GM12878 (cell line): ENCODE data around the gene EVC. TPM values are rescaled to one million over a fixed set of nuclear protein-coding genes. Genes with fewer than 3 reads are reported as not detected.

Experiments
- ATAC-seq: fragments of 200-7000 bp; cut with Tn5 transposase; 3 replicates; pipeline ENCODE4 v1.9.1; 2020; ENCODE audit warnings: mild to moderate bottlenecking, moderate library complexity
- BruUV-seq: library from RNA; stranded (reverse); fragments of 400-500 nt; replicated peaks from 2 replicates; lab custom pipeline; 2021; lab: Mats Ljungman, UMichigan
- CTCF ChIA-PET: fragments of 300-600 bp; sonication (Branson Sonifier 250); formaldehyde crosslinking; extraction: SDS; loops from one replicate; lab custom pipeline; 2021; ENCODE audit warnings: inconsistent platforms; lab: Yijun Ruan, JAX
- POLR2A ChIA-PET: fragments of 350-600 bp; formaldehyde crosslinking; extraction: SDS; loops from one replicate; lab custom pipeline; 2021; ENCODE audit warnings: inconsistent platforms; lab: Charles Lee
- RAD21 ChIA-PET: fragments of 300-600 bp; sonication (Branson Sonifier 250); formaldehyde crosslinking; loops from one replicate; lab custom pipeline; 2023; ENCODE audit warnings: antibody characterized with exemption; ENCODE audit not compliant: unreplicated experiment; lab: Charles Lee
- SMC1A ChIA-PET: fragments of 300-600 bp; sonication (Branson Sonifier 250); formaldehyde crosslinking; loops from one replicate; lab custom pipeline; 2023; ENCODE audit not compliant: unreplicated experiment, uncharacterized antibody; lab: Charles Lee
- DNase-seq: peaks from one replicate; pipeline ENCODE4 v3.0.0-alpha.2; 2011; ENCODE audit warnings: low read depth, low spot score
- FAIRE-seq: peaks from 3 replicates; lab custom pipeline; 2011; peaks lifted over from hg19 to GRCh38; lab: Jason Lieb, UNC
- H2AFZ ChIP-seq: 2 replicates; pipeline ENCODE4 v1.6.0; 2011; ENCODE audit warnings: low read depth, low read length, control low read depth; ENCODE audit not compliant: control insufficient read depth
- H3K27ac ChIP-seq: 2 replicates; pipeline ENCODE4 v1.5.1; 2011; ENCODE audit warnings: control low read depth; ENCODE audit not compliant: control insufficient read depth, insufficient read depth
- H3K27me3 ChIP-seq, 2 experiments: replicated peaks in 1 of 2; 2 replicates each; pipeline versions ENCODE4 v1.6.0 to v1.6.1; 2011; ENCODE audit warnings: low read length in 1 of 2; ENCODE audit not compliant: control insufficient read depth in 2 of 2, insufficient read depth in 2 of 2
- H3K36me3 ChIP-seq, 2 experiments: 2 replicates each; pipeline ENCODE4 v1.5.1; 2011; ENCODE audit warnings: low read length in 1 of 2; ENCODE audit not compliant: control insufficient read depth in 2 of 2, insufficient read depth in 2 of 2
- H3K4me1 ChIP-seq: 2 replicates; pipeline ENCODE4 v1.6.1; 2011; ENCODE audit warnings: mild to moderate bottlenecking, low read length, moderate library complexity, mixed read lengths; ENCODE audit not compliant: control insufficient read depth, insufficient read depth
- H3K4me2 ChIP-seq: 2 replicates; pipeline ENCODE4 v1.6.0; 2011; ENCODE audit warnings: control low read depth; ENCODE audit not compliant: control insufficient read depth, insufficient read depth
- H3K4me3 ChIP-seq: fragments of 200-600 bp; sonication (generic); 2 replicates; pipeline ENCODE4 v1.5.1; 2016
- H3K79me2 ChIP-seq: 2 replicates; pipeline ENCODE4 v1.6.0; 2011; ENCODE audit warnings: low read length; ENCODE audit not compliant: control insufficient read depth, insufficient read depth
- H3K9ac ChIP-seq: 2 replicates; pipeline ENCODE4 v1.8.0; 2011; ENCODE audit warnings: low read length, control low read depth, mixed read lengths; ENCODE audit not compliant: control insufficient read depth, insufficient read depth
- H3K9me3 ChIP-seq: replicated peaks from 3 replicates; pipeline ENCODE4 v1.5.1; 2011; ENCODE audit warnings: mild to moderate bottlenecking, low read length; ENCODE audit not compliant: control insufficient read depth, insufficient read depth
- H4K20me1 ChIP-seq: 2 replicates; pipeline ENCODE4 v1.6.0; 2011; ENCODE audit not compliant: control insufficient read depth, insufficient read depth
- BHLHE40 ChIP-seq, 2 experiments: fragments of 450-650 bp in 1 of 2; IDR thresholded peaks; 2 replicates each; pipeline ENCODE4 v1.6.1; 2011 to 2017; ENCODE audit warnings: low read depth in 2 of 2, borderline replicate concordance in 1 of 2, improper control_type of control experiment in 1 of 2, low read length in 1 of 2, mild to moderate bottlenecking in 1 of 2
- CHD1 ChIP-seq: IDR thresholded peaks from 2 replicates; pipeline ENCODE4 v1.6.1; 2012; ENCODE audit warnings: low read depth, low read length, improper control_type of control experiment
- FOXK2 ChIP-seq: fragments of 450-650 bp; IDR thresholded peaks from 2 replicates; pipeline ENCODE4 v1.6.1; 2017; ENCODE audit warnings: mild to moderate bottlenecking, moderate library complexity
- HDAC6 ChIP-seq: fragments of 200-600 bp; sonication (generic); IDR thresholded peaks from one replicate; pipeline ENCODE4 v1.8.0; 2017; ENCODE audit warnings: antibody characterized with exemption; ENCODE audit not compliant: unreplicated experiment
- RELA ChIP-seq: fragments of 450-650 bp; IDR thresholded peaks from 2 replicates; pipeline ENCODE4 v1.8.0; 2014; ENCODE audit warnings: borderline replicate concordance; ENCODE audit not compliant: partially characterized antibody
- WGBS: methylation state at CpG from one replicate; pipeline ENCODE4 v1.1.6; 2016; ENCODE audit warnings: low lambda C conversion rate; ENCODE audit not compliant: insufficient replicate concordance, insufficient coverage; ENCODE audit errors: missing lambda C conversion rate; 5-methylcytosine and 5-hydroxymethylcytosine counted together
- in situ Hi-C: fragments of 300-500 bp; cut with MboI; formaldehyde crosslinking; loops from 9 replicates; pipeline ENCODE4 v1.14.3; 2018; ENCODE audit warnings: mixed read lengths
- intact Hi-C: fragments of 100-400 bp; cut with micrococcal nuclease; formaldehyde crosslinking; loops from one replicate; pipeline ENCODE4 v1.14.2; 2022; ENCODE audit not compliant: unreplicated experiment
- polyA plus RNA-seq, 11 experiments: library from polyadenylated mRNA; depleted of rRNA in 4 of 11; unstranded in 6 of 11; stranded (reverse) in 5 of 11; fragments of >200 nt; fragmentation: Nextera tagmentation in 4 of 11; fragmentation: Illumina TruSeq in 1 of 11; extraction: Ambion mirVana in 4 of 11; extraction: Trizol in 1 of 11; gene quantifications; 1 replicate in 1 of 11; 2 replicates in 10 of 11; pipeline versions ENCODE4 v1.2.1 to v1.2.3, GENCODE V29; 2011 to 2016; ENCODE audit warnings: inconsistent platforms in 2 of 11, missing spikeins in 2 of 11, low read depth in 1 of 11
- total RNA-seq, 4 experiments: library from RNA; depleted of rRNA in 3 of 4; stranded (reverse); fragments of >200 nt in 3 of 4; fragmentation: Illumina TruSeq in 1 of 4; extraction: Trizol in 1 of 4; gene quantifications; 2 replicates each; pipeline versions ENCODE4 v1.2.1 to v1.2.3, GENCODE V29; 2013 to 2021

Gene EVC
- total and polyA plus RNA-seq, 10 of the 15 experiments (the other 5 are each of a cell fraction or from before 2014, with no cell fraction given), result 0.87 to 55.9 (median 15.6) TPM

DNA sequence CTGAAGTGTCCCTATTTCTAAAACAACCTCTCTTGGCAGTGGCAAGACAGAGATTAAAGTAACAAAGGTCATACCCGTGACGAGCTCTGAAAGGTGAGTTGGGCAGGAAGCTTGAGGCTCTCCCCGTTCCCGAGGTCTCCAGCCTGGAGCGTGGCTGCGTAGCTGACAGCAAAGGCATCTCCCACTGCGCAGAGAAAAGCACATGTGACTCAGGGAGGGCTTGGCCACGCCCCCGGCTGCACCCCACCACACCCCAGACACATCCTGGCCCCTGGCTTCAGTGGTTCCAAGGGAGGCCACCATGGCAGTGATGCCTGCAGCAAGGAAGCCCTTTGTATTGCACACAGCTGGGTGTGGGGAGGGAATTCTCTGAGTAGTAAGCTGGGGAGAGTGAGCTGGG is 25.7 kb upstream of the EVC start:
- Histone ChIP-seq H3K4me2 (no peak overlapping the region), H3K9me3 (no peaks in the 10 kb centered on the region), H3K27ac (no peak overlapping the region), H3K79me2 (no peaks in the 10 kb centered on the region), H3K9ac (no peak overlapping the region), H3K27me3 (no peaks in the 10 kb centered on the region), H2AFZ (no peak overlapping the region), H3K4me1 (no peaks in the 10 kb centered on the region), H4K20me1 (no peaks in the 10 kb centered on the region)
- no peak for ATAC-seq
- SMC1A ChIA-PET, result interaction anchor here (2.1 kb wide), 1 partner anchor 53 kb away, joined by 4 read pairs; no protein-coding TSS in a partner anchor
- in situ Hi-C loops (no loop called here), intact Hi-C loops (no loop called here)
- WGBS, result 18% methylated on average over 9 of the region's 9 CpGs
- no TSS peak for BruUV-seq
- no peak for DNase-seq
- TF ChIP-seq FOXK2, result no peak
- TF ChIP-seq, all 136 proteins: peak for 0
- ChIA-PET POLR2A (no interaction called here), CTCF (no interaction called here), RAD21 (no interaction called here)
- FAIRE-seq, result no peak
- Histone ChIP-seq H3K36me3 (no peaks in the 10 kb centered on the region; a peak in 2 of 4 replicates), H3K4me3 (no peak overlapping the region)

- H3K4me3 ChIP-seq, result no peak overlapping the region
- H3K9me3 ChIP-seq, result no peaks in the 10 kb centered on the region
- no peak for ATAC-seq
- no TSS peak for BruUV-seq
- ChIA-PET SMC1A (interaction anchor here (2.1 kb wide), 1 partner anchor 54 kb away, joined by 4 read pairs; no protein-coding TSS in a partner anchor), POLR2A (no interaction called here), CTCF (no interaction called here), RAD21 (no interaction called here)
- H3K79me2 ChIP-seq, result no peaks in the 10 kb centered on the region
- no peak overlapping the region for H3K9ac ChIP-seq
- no peak for DNase-seq
- no peaks in the 10 kb centered on the region; a peak in 2 of 4 replicates for H3K36me3 ChIP-seq
- in situ Hi-C loops (no loop called here), intact Hi-C loops (no loop called here)
- FAIRE-seq, result no peak
- no peaks in the 10 kb centered on the region for H4K20me1 ChIP-seq
- H3K27ac ChIP-seq, result no peak overlapping the region
- no peaks in the 10 kb centered on the region for H3K27me3 ChIP-seq
- no peaks in the 10 kb centered on the region for H3K4me1 ChIP-seq
- no peak overlapping the region for H2AFZ ChIP-seq
- no peak overlapping the region for H3K4me2 ChIP-seq
- 25% methylated on average over 6 of the region's 6 CpGs for WGBS
- TF ChIP-seq HDAC6 (no peak), RELA (no peak), CHD1 (no peak), BHLHE40 (IDR thresholded peaks at IDR 0.05; ENCODE audit: borderline replicate concordance in 1 of 2, low read depth in 2 of 2, low read length in 1 of 2) (peak in 1 of 2 experiments; percentile 33; a peak in 1 of 4 replicates)
- TF ChIP-seq, all 136 proteins: peak for 1
These were observed 24.7 kb upstream of the EVC start for GRCh38 chr4:5686338-5686737.
